ENCODE results near the gene CIDEA.
"Not testable (repeated sequence)": the region's sequence is repeated elsewhere in the genome, so short reads cannot be mapped to it uniquely, and the experiment has no call there.

CIDEA gene

DNA sequence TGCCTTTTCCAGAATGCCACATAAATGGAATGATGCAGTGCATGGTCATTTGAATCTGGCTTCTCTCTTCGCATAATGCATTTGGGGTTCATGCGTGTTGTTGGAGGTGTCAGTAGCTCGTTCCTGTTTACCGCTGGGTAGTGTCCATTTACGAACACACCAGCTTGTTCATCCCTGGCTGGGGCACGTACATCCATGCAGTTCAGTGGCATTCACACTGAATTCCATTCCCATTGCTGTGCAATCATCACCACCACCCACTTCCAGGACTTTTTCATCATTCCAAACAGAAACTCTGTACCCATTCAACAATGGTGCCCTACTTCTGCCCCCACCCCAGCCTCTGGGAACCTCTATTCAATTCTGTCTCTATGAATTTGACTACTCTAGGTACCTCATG is 14.7 kb upstream of the CIDEA start:
- DNase-seq: no peak

DNA sequence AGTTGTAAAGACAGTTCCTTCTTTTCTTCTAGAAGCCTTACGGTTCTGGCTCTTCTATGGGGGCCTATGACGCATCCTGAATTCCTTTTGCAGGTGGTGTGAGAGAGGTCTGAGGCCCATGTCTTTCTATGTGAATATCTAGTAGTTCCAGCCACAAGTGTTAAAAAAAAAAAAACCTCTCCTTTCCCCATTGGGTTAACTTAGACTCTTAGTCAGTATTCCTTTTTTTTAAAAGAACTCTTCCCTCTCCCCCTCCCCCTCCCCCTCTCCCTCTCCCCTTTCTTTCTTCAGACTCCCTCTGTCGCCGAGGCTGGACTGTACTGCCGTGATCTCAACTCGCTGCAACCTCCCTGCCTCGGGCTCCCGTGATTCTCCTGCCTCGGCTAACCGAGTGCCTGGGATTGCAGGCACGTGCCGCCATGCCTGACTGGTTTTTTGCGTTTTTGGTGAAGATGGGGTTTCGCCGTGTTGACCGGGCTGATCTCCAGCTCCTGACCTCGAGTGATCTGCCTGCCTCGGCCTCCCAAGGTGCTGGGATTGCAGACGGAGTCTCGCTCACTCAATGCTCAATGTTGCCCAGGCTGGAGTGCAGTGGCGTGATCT is 11.4 kb upstream of the CIDEA start:
- no peak for DNase-seq

DNA sequence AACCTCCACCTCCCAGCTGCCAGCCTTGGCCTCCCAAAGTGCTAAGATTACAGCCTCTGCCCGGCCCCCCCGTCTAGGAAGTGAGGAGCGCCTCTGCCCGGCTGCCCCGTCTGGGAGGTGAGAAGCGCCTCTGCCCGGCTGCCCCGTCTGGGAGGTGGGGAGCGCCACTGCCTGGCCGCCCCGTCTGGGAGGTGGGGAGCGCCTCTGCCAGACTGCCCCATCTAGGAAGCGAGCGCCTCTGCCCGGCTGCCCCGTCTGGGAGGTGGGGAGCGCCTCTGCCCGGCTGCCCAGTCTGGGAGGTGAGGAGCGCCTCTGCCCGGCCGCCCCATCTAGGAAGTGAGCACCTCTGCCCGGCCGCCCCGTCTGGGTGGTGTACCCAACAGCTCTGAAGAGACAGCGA is 10.9 kb upstream of the CIDEA start:
- not testable (repeated sequence) for DNase-seq

DNA sequence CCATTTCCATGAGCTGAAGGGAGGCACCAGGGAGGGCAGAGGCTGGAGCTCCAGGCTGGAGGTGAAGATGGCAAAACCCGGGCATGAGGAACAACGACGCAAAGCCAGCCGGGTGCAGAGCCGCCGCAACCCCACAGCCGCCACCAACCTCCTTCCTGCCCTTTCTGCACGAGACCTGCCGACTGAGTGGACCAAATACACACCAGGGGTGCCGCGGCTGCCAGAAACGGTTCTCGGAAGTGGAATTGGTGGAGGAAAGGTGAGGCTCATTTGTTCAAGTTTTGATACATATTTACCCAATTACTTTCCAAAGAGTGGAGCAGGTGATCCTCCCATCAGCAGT is 8.4 kb upstream of the CIDEA start:
- no peak for DNase-seq

DNA sequence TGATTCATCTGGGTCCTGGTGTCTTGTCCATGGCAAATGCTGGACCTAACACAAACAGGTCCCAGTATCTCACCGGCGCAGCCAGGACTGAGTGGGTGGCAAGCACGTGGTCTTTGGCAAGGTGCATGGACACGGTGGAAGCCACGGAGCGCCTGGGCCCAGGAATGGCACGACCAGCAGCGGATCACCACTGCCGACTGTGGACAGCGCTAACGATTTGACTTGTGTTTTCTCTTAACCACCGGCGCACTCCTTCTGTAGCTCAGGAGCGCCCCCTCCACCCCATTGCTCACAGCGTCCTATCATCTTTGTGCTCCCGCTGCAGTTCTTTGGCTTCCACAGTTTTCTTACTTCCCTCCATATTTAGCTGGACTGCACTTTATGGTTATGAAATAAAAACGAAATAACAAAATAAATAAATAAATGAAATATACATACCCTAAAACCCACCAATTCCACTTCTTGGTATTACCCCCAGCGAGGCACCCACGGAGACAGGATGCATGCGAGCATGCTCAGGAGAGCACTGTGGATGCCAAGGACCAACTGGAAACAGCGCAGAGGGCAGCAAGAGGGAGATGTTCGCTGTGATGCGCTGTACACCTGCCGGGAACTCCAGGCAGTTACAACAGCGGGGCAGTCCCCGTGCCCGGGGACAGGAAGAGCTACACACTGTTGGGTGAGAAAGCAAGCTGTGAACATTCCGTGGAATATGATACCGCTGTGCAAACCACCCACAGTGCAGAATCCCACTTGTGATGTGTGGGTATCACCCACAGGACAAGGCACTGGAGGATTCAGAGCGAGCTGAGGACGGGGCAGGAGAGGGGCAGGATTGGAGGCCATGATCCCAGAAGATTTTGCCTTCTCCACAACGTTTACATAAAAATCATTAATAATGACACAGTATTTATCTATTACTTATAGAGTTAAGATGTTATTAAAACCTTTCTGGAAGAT is 7.0 kb upstream of the CIDEA start:
- no peak for DNase-seq

DNA sequence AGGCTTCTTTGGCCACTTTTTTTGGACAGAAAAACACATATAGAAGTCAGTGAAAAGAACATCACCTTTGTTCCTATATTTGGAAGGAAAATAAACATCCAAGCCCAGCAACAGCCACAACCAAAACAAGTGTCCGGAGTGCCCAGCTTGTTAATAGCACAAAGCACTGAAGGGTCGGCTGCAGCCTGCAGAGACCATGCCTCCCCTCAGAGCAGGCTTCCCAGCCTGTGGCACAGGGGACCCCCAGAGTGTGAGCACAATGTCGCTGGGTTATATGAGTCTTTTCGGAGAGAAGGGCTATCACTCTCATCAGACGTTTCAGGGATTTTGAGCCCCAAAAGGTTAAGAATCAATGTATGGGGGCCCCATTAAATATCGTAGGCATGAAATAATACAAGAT is 6.2 kb upstream of the CIDEA start:
- DNase-seq: no peak

DNA sequence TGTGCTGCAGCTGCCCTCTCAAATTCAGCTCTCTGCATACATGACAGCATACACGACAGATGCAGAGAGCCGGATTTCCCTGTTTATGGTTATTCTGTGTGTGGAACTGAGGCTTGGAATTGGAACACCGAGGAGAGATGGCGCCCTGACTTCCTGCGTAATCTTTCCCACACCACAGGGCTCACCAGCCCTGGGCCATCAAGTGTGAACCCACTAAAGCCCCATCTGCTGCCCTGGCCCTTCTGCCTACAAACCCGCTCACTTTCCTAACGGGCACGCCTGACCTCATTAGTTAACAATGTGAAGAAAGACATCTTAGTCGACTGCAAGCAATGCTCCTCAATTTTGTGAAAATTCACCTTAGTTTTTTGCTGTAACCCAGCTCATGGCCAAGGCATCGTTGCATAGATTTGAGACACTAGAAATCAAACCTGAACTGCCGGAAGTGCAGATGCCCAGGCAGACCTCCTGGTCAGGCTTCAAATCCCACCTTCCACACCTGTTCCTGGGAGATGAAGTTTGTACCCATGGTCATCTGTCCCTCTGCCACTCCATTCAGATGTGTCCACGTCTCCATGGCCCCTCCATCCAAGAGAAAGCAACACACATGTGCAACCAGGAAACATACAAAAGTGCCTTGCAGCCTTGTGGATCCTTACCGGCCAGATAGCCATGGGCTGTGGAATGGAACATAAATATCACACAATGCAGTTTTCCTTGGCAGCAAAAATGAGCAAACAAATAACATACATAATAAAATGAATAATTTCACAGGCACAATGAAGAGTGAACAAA is 5.0 kb upstream of the CIDEA start:
- DNase-seq: no peak

DNA sequence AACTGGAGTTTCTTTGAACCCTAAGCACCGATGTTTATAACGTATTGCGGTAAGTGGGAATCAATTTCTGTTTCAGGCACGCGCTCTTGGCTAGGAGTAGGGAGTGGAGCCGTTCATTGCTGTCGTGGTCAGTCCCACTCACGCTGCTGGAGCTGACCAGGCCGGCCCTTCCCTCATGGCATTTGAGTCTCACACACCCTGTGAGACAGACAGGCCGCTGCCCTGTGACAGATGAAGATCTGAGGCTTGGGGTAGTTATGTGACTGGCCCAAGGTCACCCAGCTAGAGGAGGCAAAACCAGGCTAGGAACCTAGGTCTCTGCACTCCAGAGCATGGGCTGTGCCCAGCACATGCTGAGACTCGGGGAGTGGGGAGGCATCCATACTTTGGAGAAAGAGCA is 2.9 kb upstream of the CIDEA start:
- no peak for DNase-seq

DNA sequence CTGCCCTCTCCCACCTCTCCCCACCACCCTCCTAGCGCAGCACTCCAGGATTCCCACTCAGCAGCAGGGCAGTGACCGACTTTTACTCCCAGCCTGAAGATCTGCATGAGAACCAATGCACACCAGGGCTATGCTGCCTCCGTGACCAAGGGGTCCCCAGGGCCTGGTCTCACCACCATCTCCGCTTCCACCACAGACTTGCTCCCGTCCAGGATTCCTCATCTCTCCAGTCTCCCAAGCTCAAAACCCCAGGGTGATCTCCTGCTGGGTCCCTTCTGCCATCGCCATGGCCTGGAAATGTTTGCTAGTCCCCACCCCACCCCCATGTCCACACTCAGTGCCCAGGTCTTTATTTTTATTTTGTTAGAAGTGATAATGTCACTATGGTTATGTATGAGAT is 2.1 kb upstream of the CIDEA start:
- DNase-seq: no peak

DNA sequence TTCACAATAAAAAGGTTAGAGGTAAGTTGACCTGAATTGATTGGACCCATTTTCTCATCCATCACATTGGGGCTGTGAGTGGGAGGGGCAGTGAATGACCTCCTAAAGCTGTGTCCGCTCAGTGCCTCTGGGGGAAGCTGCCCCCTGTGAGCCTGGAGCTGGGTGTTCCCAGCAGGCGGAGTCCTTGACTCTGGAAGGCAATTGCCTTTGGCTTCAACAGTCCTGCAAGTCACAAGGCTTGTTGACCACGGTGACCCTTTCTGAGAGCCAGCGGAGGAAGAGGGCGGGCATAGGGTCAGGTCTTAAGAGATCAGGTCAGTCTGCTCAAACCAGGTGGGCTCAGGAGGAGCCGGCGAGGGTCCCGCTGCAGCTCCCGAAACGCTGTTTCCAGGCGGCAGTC is 1.1 kb upstream of the CIDEA start:
- DNase-seq: no peak

DNA sequence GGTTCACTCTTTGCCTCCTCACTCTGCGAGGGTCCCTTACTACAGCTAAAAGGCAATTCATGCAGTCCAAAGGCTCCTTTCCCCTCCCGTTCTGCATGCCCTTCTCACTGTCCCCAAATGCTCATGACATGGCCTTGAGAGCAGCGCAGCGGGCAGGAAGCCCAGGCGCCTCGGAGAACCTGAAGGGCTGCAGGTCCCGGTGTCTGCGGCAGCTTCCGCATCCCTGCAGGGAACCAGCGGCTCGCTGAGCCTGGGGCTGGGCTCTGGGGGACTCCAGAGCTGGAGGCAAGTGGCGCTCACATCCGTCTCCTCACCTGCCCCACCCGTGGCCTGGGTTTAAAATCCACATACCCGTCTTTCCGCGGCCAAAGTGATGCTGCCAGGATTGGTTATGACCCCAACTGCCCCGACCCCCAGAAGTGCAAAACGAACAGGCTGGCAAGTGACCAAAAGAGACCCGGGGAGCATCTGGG is 462 bp upstream of the CIDEA start:
- DNase-seq: no peak

DNA sequence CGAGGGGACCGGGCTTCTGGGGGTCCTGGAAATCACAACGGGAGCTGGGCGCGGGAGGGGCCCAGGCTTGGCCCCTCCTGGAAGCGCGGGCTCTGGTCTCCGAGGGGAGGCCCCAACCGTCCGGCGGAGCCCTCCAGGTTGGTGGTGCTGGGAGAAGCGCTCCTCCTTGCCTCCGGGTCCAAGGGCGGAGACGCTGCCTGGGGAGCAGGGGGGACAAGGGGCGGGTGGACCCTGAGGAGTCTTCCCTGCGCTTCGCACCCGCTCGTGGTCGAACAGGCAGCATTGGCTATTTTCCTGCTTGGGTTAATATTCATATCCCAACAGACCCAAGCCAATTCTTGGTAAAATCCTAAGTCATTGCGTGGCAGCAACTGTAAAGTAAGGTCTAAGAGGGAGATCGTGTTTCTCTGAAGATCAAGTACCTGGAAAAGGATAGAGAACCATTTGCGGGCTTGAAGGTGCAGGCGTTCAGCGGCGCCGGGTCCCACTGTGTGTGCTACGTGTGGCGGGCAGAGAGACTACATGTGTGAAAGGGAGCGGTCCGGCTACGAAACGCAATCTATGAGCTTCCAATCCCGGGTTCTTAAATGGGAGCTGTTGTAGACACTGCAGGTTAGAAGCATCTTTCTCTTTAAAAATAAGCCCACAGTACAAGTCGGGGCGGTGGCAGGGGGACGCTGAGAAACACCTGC is 805 bp downstream of the CIDEA start:
- no peak for DNase-seq

DNA sequence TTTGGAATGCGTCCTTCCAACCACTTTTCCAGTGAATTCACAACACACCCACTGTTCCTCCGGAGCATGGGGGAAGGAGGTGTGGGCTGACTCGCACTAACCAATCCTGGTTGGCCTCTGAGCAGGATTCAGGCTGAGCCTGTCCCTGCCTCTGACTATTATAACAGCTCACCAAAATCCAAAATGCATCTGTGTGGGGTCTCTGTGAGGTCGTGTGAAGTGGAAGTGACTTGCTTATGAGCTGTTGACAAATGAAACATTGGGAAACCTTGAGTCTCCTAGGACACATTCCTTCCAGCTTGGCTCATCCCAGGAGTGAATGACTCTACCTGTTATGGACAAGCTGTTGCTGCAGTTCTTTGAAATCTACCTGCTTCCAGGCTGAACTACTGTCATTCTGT is 1.5 kb downstream of the CIDEA start:
- no peak for DNase-seq

DNA sequence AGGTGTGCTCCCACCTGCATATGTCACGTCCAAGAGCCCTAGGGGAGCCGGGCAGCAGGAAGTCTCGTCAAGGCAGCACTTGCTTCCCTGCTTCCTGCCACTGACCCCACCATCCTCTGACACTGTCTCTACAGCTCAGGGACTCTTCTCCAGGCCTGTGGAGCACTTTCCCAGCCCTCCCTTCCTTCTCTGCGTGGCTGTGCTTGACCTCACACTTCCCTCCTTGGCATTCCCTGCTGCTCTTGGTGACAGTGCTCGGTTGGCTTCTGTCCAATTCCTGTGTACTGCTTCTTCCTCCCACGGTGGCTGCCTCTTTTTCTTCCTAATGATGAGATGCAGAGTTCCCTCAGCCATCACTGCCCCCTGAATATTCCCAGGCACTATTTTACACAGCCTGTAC is 2.8 kb downstream of the CIDEA start:
- DNase-seq: no peak

DNA sequence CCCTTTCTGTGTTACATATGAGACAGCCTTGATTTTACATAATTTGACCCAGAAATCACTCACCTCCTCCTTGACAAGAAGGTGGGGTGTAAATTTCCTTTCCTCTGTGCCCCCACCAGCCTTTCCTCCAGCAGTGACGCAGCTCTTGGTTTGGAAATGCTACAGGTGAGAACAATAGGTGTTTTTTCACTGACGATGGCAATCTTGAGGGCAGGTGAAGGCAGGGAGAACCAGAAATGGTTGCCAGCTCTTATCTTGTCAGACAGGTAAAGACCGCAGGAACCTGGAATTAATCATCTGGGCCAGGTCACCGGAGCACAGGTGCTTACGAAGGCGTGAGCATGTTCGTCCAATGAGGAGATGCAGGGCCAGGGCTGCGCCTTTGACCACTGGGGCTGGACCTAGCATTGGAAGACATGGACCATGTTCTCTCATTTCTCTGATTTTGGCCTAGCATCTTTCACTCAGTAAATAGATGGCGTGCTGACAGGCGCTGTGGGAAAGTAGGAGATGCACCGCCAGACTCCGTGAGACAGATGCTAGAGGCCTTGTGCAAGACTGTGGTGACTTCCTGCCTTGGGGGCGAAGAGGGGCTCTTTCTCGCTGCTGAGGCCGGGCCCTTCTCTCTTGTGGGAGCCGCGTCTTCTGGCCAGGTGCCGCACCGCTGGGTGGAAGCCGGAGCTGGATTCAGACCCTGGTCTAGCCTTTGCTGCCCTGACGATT is 4.0 kb downstream of the CIDEA start:
- no peak for DNase-seq

DNA sequence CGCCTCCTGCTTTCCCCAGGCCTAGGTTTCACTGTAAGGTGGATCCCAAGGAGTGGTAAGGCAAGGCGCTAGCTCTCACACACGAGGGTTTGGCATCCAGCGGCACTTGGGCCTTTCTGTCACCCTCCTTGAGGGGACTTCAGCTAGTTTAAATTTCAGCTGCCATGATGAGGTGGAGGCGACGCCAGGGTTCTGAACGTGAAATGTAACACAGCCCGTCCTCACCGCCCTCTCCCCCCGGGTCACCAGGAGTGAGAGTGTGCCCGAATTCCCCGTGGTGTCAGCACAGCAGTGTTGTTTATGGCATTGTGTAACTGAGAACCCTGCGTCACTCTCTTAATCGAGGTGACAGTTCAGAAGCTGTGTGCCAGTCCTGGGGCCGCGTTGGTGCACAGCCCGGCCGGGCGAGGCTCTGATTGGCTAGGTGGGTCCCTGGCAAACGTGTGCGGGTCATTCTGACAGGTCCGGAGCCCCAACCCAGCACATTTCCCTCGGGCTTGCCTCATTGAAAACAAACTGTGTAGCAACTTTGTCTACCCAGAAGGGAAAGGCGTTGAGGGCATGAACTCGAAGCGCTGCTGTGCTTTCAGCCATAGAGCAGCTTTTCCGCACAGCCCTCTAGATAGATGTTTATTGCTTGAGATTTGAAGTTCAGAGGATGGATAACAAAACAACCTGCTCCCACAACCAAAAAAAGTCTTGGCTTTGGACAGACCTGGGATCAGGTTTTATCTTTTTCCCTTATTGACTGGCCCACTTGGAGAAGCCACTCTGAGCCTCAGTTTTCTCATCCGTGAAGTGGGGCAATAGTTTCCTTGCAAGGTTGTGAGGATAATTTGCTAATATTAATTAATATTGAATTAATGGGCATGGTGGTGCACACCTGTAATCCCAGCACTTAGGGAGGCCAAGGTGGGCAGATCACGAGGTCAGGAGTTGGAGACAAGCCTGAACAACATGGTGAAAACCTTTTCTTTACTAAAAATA is 4.9 kb downstream of the CIDEA start:
- DNase-seq: no peak

DNA sequence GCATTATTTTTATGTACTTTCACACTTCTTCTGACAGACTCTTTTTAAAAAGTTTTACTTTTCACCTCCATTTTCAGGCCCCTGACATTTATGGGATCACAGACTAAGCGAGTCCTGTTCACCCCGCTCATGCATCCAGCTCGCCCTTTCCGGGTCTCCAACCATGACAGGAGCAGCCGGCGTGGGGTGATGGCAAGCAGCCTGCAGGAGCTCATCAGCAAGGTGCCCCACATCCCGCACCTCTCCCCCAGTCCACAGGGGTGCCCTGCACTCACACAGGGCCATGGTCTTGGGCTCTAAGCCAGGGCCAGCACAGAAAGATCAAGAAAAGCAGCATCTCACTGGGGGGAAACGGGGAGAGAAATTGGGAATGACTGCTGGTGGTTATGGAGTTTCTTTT is 8.6 kb downstream of the CIDEA start:
- no peak for DNase-seq

DNA sequence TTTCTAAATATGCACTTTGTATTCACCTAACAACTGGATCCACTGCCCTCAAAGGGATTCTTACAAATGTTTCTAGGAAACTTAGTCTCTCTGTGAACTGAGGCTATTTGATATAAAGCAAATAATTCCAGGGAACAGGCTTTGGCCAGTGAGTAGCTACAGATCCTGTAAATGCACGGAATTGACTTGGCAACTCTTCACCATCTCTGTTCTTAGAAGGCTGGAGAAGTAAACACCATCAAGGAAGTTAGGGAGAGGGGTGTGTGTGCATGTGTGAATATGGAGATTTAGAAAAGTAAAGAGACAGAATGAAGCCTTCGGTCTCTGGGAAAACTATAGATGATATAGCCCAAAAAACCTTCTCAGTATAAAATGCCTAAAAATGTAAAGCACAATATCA is 10.7 kb downstream of the CIDEA start:
- DNase-seq: no peak

DNA sequence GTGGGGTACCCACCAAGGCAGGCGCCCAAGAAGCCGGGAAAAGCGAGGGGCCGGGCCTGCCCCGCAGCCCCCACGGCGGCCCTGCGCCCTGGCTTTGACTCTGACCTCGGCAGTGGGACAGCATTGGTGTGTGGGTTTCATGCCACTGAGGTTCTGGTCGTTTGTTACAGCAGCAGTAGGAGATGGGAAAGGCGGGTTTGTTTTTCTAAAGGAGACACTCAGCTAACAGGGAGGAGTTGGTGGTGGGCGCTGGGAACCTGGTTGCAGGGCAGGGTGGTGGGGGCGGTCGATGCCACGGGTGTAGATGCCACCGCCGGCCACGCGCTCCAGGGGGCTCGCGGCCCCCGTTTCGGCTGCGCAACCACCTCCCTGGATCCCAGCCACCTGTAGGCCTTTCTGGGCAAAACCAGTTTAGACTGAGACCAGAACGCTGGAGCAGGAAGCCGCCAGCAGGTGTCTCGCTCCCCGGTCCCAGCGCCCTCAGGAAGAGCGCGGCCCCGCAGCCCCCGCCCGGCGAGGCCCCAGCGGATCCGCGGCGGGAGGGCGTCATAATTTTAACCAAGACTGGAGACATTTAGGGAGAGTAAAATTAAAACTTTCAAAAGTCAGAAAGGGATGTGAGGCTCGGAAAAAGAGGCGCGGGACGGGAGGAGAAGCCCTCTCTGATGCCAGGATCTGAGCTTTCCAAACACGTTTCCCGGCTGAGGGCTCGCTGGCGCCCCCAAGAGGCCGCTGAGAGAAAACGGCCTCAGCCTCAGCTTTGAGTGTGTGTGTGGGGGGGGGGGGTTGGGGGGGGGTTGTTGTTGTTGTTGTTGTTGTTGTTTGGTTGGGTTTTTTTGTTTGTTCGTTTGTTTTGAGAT is 17.4 kb downstream of the CIDEA start:
- DNase-seq: peak; percentile 41 to 62

DNA sequence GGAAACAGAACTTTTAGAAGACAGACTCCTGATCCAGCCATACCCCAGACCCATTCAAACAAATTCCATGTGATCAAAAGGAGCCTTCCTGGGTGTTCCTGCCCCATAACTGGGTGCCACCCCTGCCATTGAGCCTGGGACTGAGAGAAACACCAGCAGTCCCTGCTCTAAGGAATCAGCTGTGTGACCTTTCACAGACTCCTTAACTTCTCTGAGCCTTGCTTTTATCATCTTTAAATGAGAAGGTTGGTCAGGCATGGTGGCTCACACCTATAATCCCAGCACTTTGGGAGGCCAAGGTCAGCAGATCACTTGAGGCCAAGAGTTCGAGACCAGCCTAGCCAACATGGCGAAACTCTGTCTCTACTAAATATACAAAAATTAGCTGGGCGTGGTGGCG is 20.6 kb downstream of the CIDEA start:
- DNase-seq: no peak

Measured in NCI-H1930 (cell line).